ENCODE results near the gene PDGFD.
"Not testable (repeated sequence)": the region's sequence is repeated elsewhere in the genome, so short reads cannot be mapped to it uniquely, and the experiment has no call there.

PDGFD gene

GRCh38 chr11:104055596-104055995 is 108.4 kb downstream of the PDGFD start:
- Histone ChIP-seq H3K9ac (ENCODE audit: low read depth, low read length) (no peak overlapping the region), H3K27me3 (ENCODE audit: control insufficient read depth, insufficient read depth, low read length) (no peaks in the 10 kb centered on the region), H3K36me3 (ENCODE audit: control insufficient read depth, insufficient read depth, low read length) (no peaks in the 10 kb centered on the region), H3K4me3 (ENCODE audit: low read depth, low read length) (no peak overlapping the region), H3K27ac (ENCODE audit: low read depth, low read length) (no peak overlapping the region), H3K9me3 (ENCODE audit: control insufficient read depth, insufficient read depth, low read length) (no peaks in the 10 kb centered on the region), H3K4me1 (ENCODE audit: control insufficient read depth, insufficient read depth, low read length) (peaks cover 19% of the 10 kb centered on the region; the same call in 1 of the 2 replicates)

- Histone ChIP-seq H3K36me3 (ENCODE audit: control insufficient read depth, insufficient read depth, low read length) (no peaks in the 10 kb centered on the region), H3K27me3 (ENCODE audit: control insufficient read depth, insufficient read depth, low read length) (no peaks in the 10 kb centered on the region), H3K4me1 (ENCODE audit: control insufficient read depth, insufficient read depth, low read length) (peaks cover 14% of the 10 kb centered on the region; the same call in 1 of the 2 replicates), H3K9me3 (ENCODE audit: control insufficient read depth, insufficient read depth, low read length) (no peaks in the 10 kb centered on the region), H3K4me3 (ENCODE audit: low read depth, low read length) (no peak overlapping the region), H3K9ac (ENCODE audit: low read depth, low read length) (no peak overlapping the region), H3K27ac (ENCODE audit: low read depth, low read length) (no peak overlapping the region)
These were observed 108.9 kb downstream of the PDGFD start for GRCh38 chr11:104054911-104055529.

GRCh38 chr11:104053743-104054478 is 110.0 kb downstream of the PDGFD start:
- no peaks in the 10 kb centered on the region for H3K36me3 ChIP-seq (ENCODE audit: control insufficient read depth, insufficient read depth, low read length)
- H3K4me1 ChIP-seq (ENCODE audit: control insufficient read depth, insufficient read depth, low read length): 0 out of 2 replicates have a peak, but pooled peaks cover 8% of the 10 kb centered on the region
- no peaks in the 10 kb centered on the region for H3K27me3 ChIP-seq (ENCODE audit: control insufficient read depth, insufficient read depth, low read length)
- no peak overlapping the region for H3K4me3 ChIP-seq (ENCODE audit: low read depth, low read length)
- no peaks in the 10 kb centered on the region for H3K9me3 ChIP-seq (ENCODE audit: control insufficient read depth, insufficient read depth, low read length)
- H3K27ac ChIP-seq (ENCODE audit: low read depth, low read length): no peak overlapping the region
- H3K9ac ChIP-seq (ENCODE audit: low read depth, low read length): no peak overlapping the region

GRCh38 chr11:104051778-104052177 is 112.2 kb downstream of the PDGFD start:
- Histone ChIP-seq H3K27ac (ENCODE audit: low read depth, low read length) (no peak overlapping the region), H3K4me1 (ENCODE audit: control insufficient read depth, insufficient read depth, low read length) (0 out of 2 replicates have a peak, but pooled peaks cover 8% of the 10 kb centered on the region), H3K9ac (ENCODE audit: low read depth, low read length) (no peak overlapping the region), H3K27me3 (ENCODE audit: control insufficient read depth, insufficient read depth, low read length) (no peaks in the 10 kb centered on the region), H3K4me3 (ENCODE audit: low read depth, low read length) (no peak overlapping the region), H3K9me3 (ENCODE audit: control insufficient read depth, insufficient read depth, low read length) (no peaks in the 10 kb centered on the region), H3K36me3 (ENCODE audit: control insufficient read depth, insufficient read depth, low read length) (no peaks in the 10 kb centered on the region)

GRCh38 chr11:104049116-104049515 is 114.8 kb downstream of the PDGFD start:
- no peaks in the 10 kb centered on the region for H3K27me3 ChIP-seq (ENCODE audit: control insufficient read depth, insufficient read depth, low read length)
- H3K27ac ChIP-seq (ENCODE audit: low read depth, low read length): no peak overlapping the region
- no peaks in the 10 kb centered on the region for H3K36me3 ChIP-seq (ENCODE audit: control insufficient read depth, insufficient read depth, low read length)
- H3K9me3 ChIP-seq (ENCODE audit: control insufficient read depth, insufficient read depth, low read length): no peaks in the 10 kb centered on the region
- H3K4me3 ChIP-seq (ENCODE audit: low read depth, low read length): no peak overlapping the region
- 0 out of 2 replicates have a peak, but pooled peaks cover 8% of the 10 kb centered on the region for H3K4me1 ChIP-seq (ENCODE audit: control insufficient read depth, insufficient read depth, low read length)
- no peak overlapping the region for H3K9ac ChIP-seq (ENCODE audit: low read depth, low read length)

GRCh38 chr11:104046858-104047257 is 117.1 kb downstream of the PDGFD start:
- not testable (repeated sequence) for H3K36me3 ChIP-seq (ENCODE audit: control insufficient read depth, insufficient read depth, low read length); H3K27me3 ChIP-seq (ENCODE audit: control insufficient read depth, insufficient read depth, low read length); H3K4me3 ChIP-seq (ENCODE audit: low read depth, low read length); H3K9me3 ChIP-seq (ENCODE audit: control insufficient read depth, insufficient read depth, low read length); H3K4me1 ChIP-seq (ENCODE audit: control insufficient read depth, insufficient read depth, low read length); H3K9ac ChIP-seq (ENCODE audit: low read depth, low read length); H3K27ac ChIP-seq (ENCODE audit: low read depth, low read length)

GRCh38 chr11:104046331-104046730 is 117.6 kb downstream of the PDGFD start:
- Histone ChIP-seq H3K4me3 (ENCODE audit: low read depth, low read length) (no peak overlapping the region), H3K27me3 (ENCODE audit: control insufficient read depth, insufficient read depth, low read length) (no peaks in the 10 kb centered on the region), H3K9ac (ENCODE audit: low read depth, low read length) (no peak overlapping the region), H3K27ac (ENCODE audit: low read depth, low read length) (no peak overlapping the region), H3K4me1 (ENCODE audit: control insufficient read depth, insufficient read depth, low read length) (no peaks in the 10 kb centered on the region), H3K9me3 (ENCODE audit: control insufficient read depth, insufficient read depth, low read length) (no peaks in the 10 kb centered on the region), H3K36me3 (ENCODE audit: control insufficient read depth, insufficient read depth, low read length) (no peaks in the 10 kb centered on the region)

- Histone ChIP-seq H3K4me3 (ENCODE audit: low read depth, low read length) (no peak overlapping the region), H3K27me3 (ENCODE audit: control insufficient read depth, insufficient read depth, low read length) (no peaks in the 10 kb centered on the region), H3K9me3 (ENCODE audit: control insufficient read depth, insufficient read depth, low read length) (no peaks in the 10 kb centered on the region), H3K36me3 (ENCODE audit: control insufficient read depth, insufficient read depth, low read length) (no peaks in the 10 kb centered on the region), H3K9ac (ENCODE audit: low read depth, low read length) (no peak overlapping the region), H3K27ac (ENCODE audit: low read depth, low read length) (no peak overlapping the region), H3K4me1 (ENCODE audit: control insufficient read depth, insufficient read depth, low read length) (no peaks in the 10 kb centered on the region)
These were observed 120.2 kb downstream of the PDGFD start for GRCh38 chr11:104043678-104044239.

- Histone ChIP-seq H3K27me3 (ENCODE audit: control insufficient read depth, insufficient read depth, low read length) (no peaks in the 10 kb centered on the region), H3K27ac (ENCODE audit: low read depth, low read length) (no peak overlapping the region), H3K9ac (ENCODE audit: low read depth, low read length) (no peak overlapping the region), H3K9me3 (ENCODE audit: control insufficient read depth, insufficient read depth, low read length) (no peaks in the 10 kb centered on the region), H3K4me1 (ENCODE audit: control insufficient read depth, insufficient read depth, low read length) (no peaks in the 10 kb centered on the region), H3K4me3 (ENCODE audit: low read depth, low read length) (no peak overlapping the region), H3K36me3 (ENCODE audit: control insufficient read depth, insufficient read depth, low read length) (no peaks in the 10 kb centered on the region)
These were observed 120.8 kb downstream of the PDGFD start for GRCh38 chr11:104043142-104043541.

- no peaks in the 10 kb centered on the region for H3K4me1 ChIP-seq (ENCODE audit: control insufficient read depth, insufficient read depth, low read length)
- H3K4me3 ChIP-seq (ENCODE audit: low read depth, low read length): no peak overlapping the region
- no peak overlapping the region for H3K9ac ChIP-seq (ENCODE audit: low read depth, low read length)
- H3K9me3 ChIP-seq (ENCODE audit: control insufficient read depth, insufficient read depth, low read length): no peaks in the 10 kb centered on the region
- no peaks in the 10 kb centered on the region for H3K36me3 ChIP-seq (ENCODE audit: control insufficient read depth, insufficient read depth, low read length)
- H3K27me3 ChIP-seq (ENCODE audit: control insufficient read depth, insufficient read depth, low read length): no peaks in the 10 kb centered on the region
- H3K27ac ChIP-seq (ENCODE audit: low read depth, low read length): no peak overlapping the region
These were observed 122.2 kb downstream of the PDGFD start for GRCh38 chr11:104041792-104042191.

- Histone ChIP-seq H3K9ac (ENCODE audit: low read depth, low read length) (no peak overlapping the region), H3K4me3 (ENCODE audit: low read depth, low read length) (no peak overlapping the region), H3K9me3 (ENCODE audit: control insufficient read depth, insufficient read depth, low read length) (no peaks in the 10 kb centered on the region), H3K27me3 (ENCODE audit: control insufficient read depth, insufficient read depth, low read length) (no peaks in the 10 kb centered on the region), H3K36me3 (ENCODE audit: control insufficient read depth, insufficient read depth, low read length) (no peaks in the 10 kb centered on the region), H3K27ac (ENCODE audit: low read depth, low read length) (no peak overlapping the region), H3K4me1 (ENCODE audit: control insufficient read depth, insufficient read depth, low read length) (no peaks in the 10 kb centered on the region)
These were observed 127.0 kb downstream of the PDGFD start for GRCh38 chr11:104036995-104037394.
